Kidney tubule cell (primary cell): Measurements from ENCODE around the gene UNC93B1.

ENCODE experiments used
- DNase-seq: peaks from one replicate; pipeline ENCODE4 v3.0.0-alpha.2; 2018; ENCODE audit warnings: low spot score

The UNC93B1 gene, protein sequence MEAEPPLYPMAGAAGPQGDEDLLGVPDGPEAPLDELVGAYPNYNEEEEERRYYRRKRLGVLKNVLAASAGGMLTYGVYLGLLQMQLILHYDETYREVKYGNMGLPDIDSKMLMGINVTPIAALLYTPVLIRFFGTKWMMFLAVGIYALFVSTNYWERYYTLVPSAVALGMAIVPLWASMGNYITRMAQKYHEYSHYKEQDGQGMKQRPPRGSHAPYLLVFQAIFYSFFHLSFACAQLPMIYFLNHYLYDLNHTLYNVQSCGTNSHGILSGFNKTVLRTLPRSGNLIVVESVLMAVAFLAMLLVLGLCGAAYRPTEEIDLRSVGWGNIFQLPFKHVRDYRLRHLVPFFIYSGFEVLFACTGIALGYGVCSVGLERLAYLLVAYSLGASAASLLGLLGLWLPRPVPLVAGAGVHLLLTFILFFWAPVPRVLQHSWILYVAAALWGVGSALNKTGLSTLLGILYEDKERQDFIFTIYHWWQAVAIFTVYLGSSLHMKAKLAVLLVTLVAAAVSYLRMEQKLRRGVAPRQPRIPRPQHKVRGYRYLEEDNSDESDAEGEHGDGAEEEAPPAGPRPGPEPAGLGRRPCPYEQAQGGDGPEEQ

DNA sequence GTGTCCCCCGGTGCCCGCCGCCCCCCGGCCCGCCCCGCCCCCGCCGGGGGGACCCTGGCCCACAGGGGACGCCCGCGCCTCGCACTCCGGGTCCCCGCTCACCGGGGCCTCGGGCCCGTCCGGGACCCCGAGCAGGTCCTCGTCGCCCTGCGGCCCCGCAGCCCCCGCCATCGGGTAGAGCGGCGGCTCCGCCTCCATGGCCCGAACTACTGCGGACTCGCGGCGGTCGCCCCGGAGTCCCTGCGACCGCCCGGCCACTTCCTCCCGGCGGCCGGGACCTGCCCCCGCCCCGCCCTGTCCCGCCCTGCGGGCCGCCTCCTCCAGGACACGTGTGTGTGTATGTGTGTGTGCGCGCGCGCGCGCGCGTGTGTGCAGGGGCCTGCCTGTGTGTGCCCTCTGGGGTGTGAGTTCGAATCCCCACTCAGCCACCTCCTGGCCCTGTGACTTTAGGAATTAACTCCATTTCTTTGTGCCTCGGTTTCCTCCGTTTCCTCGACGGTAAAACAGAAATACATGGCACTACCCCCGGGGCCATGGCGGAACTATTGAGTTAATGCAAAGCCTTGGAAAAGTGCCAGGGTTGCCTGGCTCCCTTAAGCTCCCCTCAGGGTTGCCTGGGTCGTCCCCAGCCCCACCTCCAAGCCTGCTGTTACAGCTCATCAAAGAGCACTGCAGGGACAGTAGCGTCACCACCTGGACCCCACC is at the start of gene UNC93B1:
Gene UNC93B1 (minus strand): TSS at position 252 of the 705 bp plus-strand sequence. CDS start 54 bp downstream, at position 198.
- DNase-seq: peak; percentile 88

DNA sequence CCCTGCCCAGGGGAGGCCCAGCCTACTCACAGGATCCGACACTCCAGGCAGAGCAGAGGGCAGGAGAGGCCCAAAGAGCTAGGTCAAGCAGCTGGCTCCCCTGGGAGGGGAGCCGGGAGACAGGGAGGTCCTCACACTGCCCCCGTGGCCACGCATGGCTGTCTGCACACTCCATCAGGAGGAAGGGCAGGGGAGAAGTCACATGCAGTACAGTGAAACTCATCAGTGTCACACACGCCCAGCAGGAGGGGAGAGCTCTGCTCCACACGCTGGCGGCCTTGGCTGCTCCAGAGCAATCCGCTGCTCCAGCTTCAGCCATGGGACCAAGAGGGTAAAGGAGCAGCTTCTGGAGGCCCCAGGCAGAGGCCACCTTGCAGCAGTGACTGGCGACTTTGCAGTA is 49.2 kb upstream of the UNC93B1 start:
- no peak for DNase-seq

DNA sequence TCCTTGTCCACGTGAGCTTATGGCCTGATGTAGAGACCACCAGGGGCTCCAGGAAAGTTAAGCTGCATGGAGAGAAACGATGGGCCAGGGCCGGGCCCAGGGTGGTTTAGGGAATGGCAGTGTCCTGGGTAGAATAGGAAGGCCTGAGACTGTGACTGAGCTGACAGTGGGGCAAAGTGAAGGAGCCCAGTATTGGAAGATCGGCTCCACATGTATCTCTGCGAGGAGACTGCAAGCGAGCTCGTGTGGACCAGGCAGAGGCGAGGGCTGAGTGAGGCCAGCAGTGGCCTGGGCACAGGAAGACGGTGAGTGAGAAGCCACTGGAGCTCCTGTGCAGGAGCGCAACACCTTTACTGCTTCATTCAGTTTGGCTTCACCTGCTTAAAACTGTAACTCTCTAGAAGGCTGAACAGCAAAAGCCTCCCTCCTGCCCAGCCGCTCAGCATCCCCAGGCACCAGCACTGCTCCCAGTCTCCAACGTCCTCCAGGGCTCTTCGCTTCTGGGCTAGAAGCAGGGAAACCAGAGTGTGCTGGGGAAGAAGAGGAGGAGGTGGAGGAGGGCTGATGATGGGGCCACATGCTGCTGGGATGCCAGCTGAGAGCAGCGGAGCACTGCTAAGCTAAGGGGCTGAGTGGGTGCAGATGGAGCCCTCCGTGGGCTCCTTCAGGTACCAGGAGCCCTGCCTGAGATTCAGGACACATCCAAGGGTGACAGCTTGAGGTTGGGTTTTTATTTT is 48.4 kb upstream of the UNC93B1 start:
- DNase-seq: no peak

DNA sequence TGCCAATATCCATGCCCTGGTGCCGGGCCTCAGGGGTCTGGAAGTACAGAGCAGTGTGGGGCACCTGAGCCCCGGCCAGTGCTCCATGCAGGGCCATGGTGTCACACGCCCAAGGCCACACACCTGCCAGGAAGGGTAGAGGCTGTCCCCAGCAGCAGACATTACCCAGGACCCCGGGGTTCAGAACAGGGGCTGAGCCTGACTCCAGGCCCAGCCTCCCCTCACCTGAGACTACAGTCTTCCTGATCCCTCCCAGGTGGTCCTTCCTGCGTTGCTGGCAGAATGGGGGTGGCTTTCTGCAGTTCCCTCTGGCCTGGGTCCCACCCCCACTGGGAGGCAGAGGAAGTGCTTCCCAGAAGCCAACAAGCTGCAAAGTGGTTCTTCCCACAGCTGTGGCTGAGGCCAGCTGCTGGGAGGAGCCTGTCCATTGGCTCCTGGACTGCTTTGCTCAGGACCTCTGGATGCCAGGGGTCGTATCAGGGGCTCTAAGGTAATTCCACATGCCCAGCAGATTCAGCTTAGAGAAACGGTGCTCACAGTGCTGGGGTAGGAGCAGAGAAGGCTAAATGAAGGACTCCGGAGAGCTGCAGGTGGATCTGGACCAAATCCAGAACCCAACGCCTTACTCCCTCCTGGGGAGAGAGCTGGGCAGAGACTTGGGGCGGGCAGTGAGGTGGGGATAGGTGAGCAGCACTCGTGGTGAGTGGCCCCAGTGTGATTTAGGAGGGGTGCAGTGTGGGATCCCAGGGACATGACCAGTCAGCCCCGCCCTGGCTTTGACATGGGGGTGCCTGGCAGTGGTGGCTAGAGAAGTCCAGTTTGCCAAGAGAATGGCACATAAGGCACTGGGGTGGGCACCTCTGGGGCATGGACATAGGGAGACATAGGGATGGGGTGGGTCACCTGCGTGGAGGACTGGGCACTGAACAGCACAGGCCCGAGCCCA is 47.6 kb upstream of the UNC93B1 start:
- DNase-seq: no peak

DNA sequence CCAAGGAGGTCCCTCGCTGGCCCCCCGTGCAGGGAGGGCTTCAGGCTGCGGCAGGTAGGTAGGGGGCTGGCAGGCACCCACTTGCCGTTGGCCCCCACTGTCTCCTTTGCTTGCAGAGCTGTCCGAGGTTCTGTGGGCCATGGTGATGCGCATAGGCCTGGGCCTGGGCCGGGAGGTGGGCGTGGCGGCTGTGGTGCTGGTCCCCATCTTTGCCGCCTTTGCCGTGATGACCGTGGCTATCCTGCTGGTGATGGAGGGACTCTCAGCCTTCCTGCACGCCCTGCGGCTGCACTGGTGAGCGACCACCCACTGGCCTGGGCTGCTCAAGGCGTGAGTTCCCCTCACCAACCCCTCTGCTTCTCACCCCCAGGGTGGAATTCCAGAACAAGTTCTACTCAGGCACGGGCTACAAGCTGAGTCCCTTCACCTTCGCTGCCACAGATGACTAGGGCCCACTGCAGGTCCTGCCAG is 46.5 kb upstream of the UNC93B1 start:
- no peak for DNase-seq

DNA sequence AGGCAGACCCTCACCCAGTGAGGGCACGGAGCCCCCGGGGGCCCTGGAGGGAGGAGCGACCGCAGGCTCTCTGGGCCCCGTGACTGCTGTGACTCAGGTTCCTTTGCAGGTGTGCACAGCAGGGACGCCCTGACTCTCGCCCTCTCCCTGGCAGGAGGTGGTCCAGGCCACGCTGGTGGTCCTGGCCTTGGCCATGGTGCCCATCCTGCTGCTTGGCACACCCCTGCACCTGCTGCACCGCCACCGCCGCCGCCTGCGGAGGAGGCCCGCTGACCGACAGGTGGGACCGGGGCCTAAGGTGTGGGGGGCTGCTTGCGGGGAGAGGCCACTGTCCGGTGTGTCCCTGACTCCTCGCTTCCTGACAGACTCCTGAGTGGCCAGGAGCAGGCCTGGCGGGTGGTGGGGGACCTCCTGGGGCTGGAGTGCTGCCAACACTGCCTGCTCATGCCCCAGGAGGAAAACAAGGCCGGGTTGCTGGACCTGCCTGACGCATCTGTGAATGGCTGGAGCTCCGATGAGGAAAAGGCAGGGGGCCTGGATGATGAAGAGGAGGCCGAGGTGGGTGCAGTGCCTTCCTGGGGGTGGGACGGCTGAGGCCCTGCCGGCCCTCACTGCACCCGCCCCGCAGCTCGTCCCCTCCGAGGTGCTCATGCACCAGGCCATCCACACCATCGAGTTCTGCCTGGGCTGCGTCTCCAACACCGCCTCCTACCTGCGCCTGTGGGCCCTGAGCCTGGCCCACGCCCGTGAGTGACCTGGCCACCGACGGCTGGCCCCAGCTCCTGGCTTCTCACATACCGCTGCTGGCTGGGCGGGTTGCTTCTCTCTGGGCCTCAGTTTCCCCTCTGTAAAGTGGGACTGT is 45.8 kb upstream of the UNC93B1 start:
- peak; percentile 55 for DNase-seq

DNA sequence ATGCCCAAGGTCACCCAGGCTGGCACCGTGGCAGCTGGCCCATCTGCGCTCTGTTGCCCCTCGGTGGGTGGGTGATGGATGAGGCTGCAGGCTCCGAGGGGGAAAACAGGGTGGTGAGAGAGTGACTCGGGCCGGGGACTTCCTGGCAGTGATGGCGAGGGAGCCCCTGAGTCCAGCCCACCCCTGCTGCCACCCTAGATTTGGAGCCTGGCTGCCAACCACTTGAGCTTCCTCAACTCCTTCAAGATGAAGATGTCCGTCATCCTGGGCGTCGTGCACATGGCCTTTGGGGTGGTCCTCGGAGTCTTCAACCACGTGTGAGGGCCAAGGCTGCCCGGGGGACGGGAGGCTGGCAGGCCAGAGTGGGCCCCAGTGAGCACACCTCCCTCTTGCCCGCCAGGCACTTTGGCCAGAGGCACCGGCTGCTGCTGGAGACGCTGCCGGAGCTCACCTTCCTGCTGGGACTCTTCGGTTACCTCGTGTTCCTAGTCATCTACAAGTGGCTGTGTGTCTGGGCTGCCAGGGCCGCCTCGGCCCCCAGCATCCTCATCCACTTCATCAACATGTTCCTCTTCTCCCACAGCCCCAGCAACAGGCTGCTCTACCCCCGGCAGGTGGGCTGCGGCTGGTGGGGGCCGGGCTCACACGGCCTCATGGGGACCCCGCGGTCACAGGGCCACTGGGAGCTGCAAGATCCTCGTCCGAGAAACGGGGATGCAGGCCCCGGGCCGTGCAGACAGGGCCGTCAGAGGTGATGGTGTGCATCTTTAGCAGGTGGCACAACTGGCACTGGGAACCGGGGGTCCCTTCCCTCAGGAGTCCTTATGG is 45.0 kb upstream of the UNC93B1 start:
- no peak for DNase-seq

DNA sequence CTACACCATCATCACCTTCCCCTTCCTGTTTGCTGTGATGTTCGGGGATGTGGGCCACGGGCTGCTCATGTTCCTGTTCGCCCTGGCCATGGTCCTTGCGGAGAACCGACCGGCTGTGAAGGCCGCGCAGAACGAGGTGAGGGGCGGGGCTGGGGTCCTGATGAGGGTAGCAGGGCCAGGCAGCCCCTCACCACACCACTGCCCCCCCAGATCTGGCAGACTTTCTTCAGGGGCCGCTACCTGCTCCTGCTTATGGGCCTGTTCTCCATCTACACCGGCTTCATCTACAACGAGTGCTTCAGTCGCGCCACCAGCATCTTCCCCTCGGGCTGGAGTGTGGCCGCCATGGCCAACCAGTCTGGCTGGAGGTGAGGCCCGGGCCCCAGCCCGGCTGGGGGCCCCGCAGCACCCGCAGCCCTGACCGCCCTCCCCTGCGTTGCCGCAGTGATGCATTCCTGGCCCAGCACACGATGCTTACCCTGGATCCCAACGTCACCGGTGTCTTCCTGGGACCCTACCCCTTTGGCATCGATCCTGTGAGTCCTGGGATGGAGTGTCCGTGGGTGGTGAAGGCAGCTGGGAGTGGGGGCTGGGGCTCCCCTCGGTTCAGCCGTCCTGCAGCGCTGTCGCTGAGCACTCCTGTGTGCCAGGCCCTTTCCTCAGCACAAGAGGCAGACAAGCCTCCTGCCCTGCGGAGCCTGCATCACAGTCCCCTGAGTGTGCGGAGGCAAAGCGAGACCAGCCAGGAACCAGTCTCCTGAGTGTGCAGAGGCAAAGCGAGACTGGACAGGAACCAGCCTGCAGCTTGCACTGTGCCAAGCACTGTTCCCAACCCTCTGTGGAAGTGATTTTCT is 43.8 kb upstream of the UNC93B1 start:
- DNase-seq: no peak

DNA sequence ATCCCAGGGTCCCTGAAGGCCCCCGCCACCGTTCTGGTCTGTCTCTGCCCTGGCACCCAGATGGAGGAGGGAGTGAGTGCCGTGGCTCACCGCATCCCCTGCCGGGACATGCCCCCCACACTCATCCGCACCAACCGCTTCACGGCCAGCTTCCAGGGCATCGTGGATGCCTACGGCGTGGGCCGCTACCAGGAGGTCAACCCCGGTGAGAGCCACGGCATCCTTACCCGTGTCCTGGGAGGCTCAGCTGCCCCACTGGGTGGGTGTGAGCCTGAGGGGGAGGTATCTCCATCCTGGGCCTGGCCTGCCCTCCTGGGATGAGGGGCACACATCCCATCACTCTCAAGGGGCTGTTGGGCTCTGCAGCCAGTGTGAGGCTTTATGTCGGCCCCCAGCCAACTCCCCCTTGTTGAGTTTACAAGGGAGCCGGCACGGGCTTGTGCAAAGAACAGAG is 41.0 kb upstream of the UNC93B1 start:
- no peak for DNase-seq

DNA sequence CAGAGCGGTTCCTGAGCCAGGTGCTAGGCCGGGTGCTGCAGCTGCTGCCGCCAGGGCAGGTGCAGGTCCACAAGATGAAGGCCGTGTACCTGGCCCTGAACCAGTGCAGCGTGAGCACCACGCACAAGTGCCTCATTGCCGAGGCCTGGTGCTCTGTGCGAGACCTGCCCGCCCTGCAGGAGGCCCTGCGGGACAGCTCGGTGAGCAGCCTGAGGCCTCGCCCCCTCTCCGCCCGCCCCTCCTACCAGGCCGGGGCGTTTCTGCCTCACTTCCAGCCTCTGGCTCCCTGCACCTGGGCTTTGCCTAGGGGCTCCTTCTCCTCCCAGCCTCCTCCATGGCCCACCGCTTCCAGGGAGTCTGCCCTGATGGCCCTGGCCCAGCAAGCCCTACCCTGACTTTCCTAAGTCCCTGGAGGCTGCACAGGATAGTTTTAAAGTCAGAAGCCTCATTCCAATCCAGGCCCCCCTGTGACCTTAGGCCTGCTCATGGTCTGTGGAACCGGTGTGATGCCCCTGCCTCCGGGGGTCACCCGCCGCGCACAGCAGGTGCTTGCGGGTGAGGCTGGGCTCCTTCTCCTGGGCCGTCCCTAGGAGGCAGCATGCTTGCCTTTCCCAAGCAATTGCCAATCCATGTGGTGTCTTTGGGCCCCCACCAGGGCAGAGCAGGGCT is 40.4 kb upstream of the UNC93B1 start:
- DNase-seq: no peak

DNA sequence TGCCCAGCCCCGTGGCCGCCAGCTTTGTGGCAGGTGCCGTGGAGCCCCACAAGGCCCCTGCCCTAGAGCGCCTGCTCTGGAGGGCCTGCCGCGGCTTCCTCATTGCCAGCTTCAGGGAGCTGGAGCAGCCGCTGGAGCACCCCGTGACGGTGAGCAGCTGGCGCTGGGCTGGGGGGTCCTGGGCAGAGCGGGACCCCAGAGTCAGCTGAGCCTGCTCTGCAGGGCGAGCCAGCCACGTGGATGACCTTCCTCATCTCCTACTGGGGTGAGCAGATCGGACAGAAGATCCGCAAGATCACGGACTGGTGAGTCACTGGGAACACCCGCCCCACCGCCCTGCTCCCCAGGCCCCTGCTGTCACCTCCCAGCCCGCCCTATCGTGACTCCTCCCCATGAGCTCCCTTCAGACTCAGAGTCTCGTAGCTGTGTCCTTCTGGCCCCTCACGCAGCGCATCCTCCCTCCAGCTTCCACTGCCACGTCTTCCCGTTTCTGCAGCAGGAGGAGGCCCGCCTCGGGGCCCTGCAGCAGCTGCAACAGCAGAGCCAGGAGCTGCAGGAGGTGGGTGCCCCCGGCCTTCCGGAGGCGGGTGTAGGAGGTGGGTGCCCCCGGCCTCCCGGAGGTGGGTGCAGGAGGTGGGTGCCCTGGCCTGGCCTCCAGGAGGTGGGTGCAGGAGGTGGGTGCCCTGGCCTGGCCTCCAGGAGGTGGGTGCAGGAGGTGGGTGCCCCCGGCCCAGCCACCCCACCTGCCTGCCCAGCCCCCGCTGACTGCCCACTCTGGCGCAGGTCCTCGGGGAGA is 39.6 kb upstream of the UNC93B1 start:
- no peak for DNase-seq

DNA sequence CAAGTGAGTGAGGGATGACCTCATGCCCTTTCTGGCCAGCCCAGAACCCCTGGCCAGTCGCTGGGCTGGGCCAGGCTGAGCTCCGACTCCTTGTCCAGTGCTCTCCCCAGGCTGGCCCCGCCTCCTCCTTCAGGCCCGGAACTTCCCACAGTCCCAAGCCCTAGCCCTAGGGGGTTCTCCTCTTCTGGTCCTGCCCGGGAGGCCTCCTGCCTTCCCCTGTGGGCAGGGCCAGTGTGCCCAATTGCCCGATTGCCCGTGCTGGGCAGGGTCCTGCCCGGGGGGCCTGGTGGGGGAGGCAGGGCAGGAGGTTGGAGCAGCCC is 39.1 kb upstream of the UNC93B1 start:
- DNase-seq: no peak

DNA sequence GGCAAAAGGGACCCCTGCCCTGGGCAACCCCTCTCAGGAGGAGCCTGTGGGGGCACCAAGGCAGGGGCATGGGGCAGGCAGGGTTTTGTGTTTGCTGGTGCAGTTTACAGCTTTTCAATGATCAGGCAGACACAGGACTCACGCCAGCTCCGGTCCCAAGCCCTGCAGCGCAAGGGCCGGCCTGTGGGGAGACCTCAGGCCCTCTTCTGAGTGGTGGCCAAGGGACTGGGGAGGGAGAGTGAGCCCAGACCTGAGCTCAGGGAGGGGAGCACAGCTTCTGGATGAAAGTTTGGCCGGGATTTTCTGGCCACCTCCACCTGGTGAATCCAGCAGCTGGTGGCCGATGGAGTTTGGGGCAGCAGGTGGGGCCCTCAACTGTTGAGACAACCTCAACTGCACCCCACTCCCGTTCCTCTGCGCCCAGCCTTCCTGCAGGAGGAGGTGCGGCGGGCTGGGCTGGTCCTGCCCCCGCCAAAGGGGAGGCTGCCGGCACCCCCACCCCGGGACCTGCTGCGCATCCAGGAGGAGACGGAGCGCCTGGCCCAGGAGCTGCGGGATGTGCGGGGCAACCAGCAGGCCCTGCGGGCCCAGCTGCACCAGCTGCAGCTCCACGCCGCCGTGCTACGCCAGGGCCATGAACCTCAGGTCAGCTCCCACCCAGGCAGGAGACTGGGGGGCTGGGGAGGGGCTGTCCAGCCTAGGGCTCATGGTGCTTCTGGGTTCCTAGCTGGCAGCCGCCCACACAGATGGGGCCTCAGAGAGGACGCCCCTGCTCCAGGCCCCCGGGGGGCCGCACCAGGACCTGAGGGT is 38.5 kb upstream of the UNC93B1 start:
- no peak for DNase-seq

DNA sequence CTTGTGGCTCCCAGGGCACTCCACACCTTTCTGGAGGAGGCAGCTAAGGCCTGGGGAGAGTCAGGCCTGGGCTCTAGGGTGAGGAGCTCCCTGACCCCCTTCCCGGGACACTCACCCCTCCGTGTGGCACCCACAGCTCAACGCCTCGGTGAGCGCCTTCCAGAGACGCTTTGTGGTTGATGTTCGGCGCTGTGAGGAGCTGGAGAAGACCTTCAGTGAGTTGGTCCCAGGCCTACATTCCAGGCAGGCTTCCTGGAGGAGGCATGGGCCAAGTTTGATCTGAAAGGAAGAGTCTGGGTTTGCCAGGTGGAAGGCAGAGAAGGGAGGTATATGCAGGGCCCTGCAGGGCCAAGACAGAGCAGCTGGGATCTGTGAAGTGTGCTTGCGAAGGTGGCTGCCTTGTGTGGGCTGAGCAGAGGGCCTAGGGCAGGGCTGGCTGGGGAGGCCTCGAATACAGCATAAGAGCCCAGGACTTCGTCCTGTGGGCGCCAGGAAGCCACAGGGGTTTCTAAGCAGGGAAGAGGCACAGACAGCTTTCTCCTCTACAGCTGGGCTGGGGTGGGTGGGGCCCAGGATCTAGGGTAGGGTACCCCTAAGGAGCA is 37.8 kb upstream of the UNC93B1 start:
- DNase-seq: no peak

DNA sequence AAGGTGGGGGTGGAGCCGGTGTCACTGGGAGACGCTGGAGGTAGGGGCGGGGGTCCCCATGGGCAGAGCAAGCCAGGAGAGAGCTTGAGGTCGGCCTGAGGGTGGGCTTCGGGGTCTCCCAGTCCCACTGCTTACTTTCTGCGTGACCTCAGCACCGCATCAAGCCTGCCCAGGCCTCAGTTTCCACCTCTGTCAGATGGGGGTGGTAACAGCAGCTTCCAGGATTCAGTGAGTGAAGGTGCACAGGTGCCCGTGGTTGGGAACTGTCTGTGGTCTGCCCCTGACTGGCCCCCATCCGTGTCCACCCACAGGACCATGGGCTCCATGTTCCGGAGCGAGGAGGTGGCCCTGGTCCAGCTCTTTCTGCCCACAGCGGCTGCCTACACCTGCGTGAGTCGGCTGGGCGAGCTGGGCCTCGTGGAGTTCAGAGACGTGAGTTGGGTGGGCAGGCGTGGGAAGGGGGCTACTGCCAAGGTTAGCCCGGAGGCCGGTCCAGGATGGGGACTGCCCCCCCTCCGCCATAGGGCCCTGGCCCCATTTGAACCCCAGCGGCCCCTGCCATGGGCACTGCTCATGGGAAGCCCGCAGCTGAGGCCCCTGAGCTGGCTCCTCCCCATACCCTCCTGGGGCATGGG is 37.2 kb upstream of the UNC93B1 start:
- DNase-seq: no peak
